Measurements from ENCODE around the gene AUTS2.
"Not testable (repeated sequence)": the region's sequence is repeated elsewhere in the genome, so short reads cannot be mapped to it uniquely, and the experiment has no call there.

AUTS2 gene

GRCh38 chr7:70233776-70234175, 635.5 kb downstream of the AUTS2 start:
- no peak for DNase-seq

- no peak for DNase-seq
Observed at GRCh38 chr7:70237256-70237655, 639.0 kb downstream of the AUTS2 start.

GRCh38 chr7:70237831-70238575, 639.7 kb downstream of the AUTS2 start:
- DNase-seq, result no peak

GRCh38 chr7:70239918-70240317, 641.6 kb downstream of the AUTS2 start:
- no peak for DNase-seq

- no peak for DNase-seq
Observed at GRCh38 chr7:70240873-70241272, 642.6 kb downstream of the AUTS2 start.

GRCh38 chr7:70241536-70242175, 643.4 kb downstream of the AUTS2 start:
- no peak for DNase-seq

- DNase-seq, result no peak
Observed at GRCh38 chr7:70242826-70243225, 644.6 kb downstream of the AUTS2 start.

GRCh38 chr7:70243443-70243842, 645.2 kb downstream of the AUTS2 start:
- DNase-seq, result no peak

- DNase-seq, result no peak
Observed at GRCh38 chr7:70257921-70258320, 659.6 kb downstream of the AUTS2 start.

- no peak for DNase-seq
Observed at GRCh38 chr7:70259502-70259901, 661.2 kb downstream of the AUTS2 start.

- no peak for DNase-seq
Observed at GRCh38 chr7:70263471-70264255, 665.4 kb downstream of the AUTS2 start.

- no peak for DNase-seq
Observed at GRCh38 chr7:70266186-70266585, 667.9 kb downstream of the AUTS2 start.

- no peak for DNase-seq
Observed at GRCh38 chr7:70267381-70268120, 669.3 kb downstream of the AUTS2 start.

GRCh38 chr7:70268179-70268578, 669.9 kb downstream of the AUTS2 start:
- DNase-seq, result no peak

GRCh38 chr7:70270149-70270548, 671.9 kb downstream of the AUTS2 start:
- no peak for DNase-seq

- DNase-seq, result no peak
Observed at GRCh38 chr7:70271617-70272081, 673.4 kb downstream of the AUTS2 start.

GRCh38 chr7:70275570-70275969, 677.3 kb downstream of the AUTS2 start:
- not testable (repeated sequence) for DNase-seq

GRCh38 chr7:70285187-70285586, 686.9 kb downstream of the AUTS2 start:
- DNase-seq, result no peak

GRCh38 chr7:70285854-70286253, 687.6 kb downstream of the AUTS2 start:
- no peak for DNase-seq

GRCh38 chr7:70288781-70289456, 690.6 kb downstream of the AUTS2 start:
- DNase-seq, result no peak

- DNase-seq, result no peak
Observed at GRCh38 chr7:70292716-70293115, 694.4 kb downstream of the AUTS2 start.

GRCh38 chr7:70294211-70294911, 696.1 kb downstream of the AUTS2 start:
- DNase-seq, result no peak
